ENCODE measurements around the gene SLC22A7.

SLC22A7 gene

GRCh38 chr6:43280234-43280633, 17.8 kb upstream of the SLC22A7 start:
- no peak for DNase-seq (ENCODE audit: low read depth, low spot score)
- H3K4me3 ChIP-seq (ENCODE audit: low read length): no peak overlapping the region

GRCh38 chr6:43282060-43282459, 16.0 kb upstream of the SLC22A7 start:
- DNase-seq (ENCODE audit: low read depth, low spot score): no peak
- no peak overlapping the region for H3K4me3 ChIP-seq (ENCODE audit: low read length)

GRCh38 chr6:43282636-43283513, 15.2 kb upstream of the SLC22A7 start:
- no peak for DNase-seq (ENCODE audit: low read depth, low spot score)
- no peak overlapping the region for H3K4me3 ChIP-seq (ENCODE audit: low read length)

GRCh38 chr6:43283514-43283901, 14.6 kb upstream of the SLC22A7 start:
- no peak for DNase-seq (ENCODE audit: low read depth, low spot score)
- no peak overlapping the region for H3K4me3 ChIP-seq (ENCODE audit: low read length)

GRCh38 chr6:43283905-43284304, 14.2 kb upstream of the SLC22A7 start:
- no peak for DNase-seq (ENCODE audit: low read depth, low spot score)
- no peak overlapping the region for H3K4me3 ChIP-seq (ENCODE audit: low read length)

- DNase-seq (ENCODE audit: low read depth, low spot score): no peak
- no peak overlapping the region for H3K4me3 ChIP-seq (ENCODE audit: low read length)
These were observed 12.9 kb upstream of the SLC22A7 start for GRCh38 chr6:43284991-43285781.

GRCh38 chr6:43285832-43286231, 12.2 kb upstream of the SLC22A7 start:
- no peak for DNase-seq (ENCODE audit: low read depth, low spot score)
- H3K4me3 ChIP-seq (ENCODE audit: low read length): no peak overlapping the region

GRCh38 chr6:43286456-43286979, 11.5 kb upstream of the SLC22A7 start:
- no peak overlapping the region for H3K4me3 ChIP-seq (ENCODE audit: low read length)
- DNase-seq (ENCODE audit: low read depth, low spot score): no peak

- no peak for DNase-seq (ENCODE audit: low read depth, low spot score)
- H3K4me3 ChIP-seq (ENCODE audit: low read length): no peak overlapping the region
These were observed 10.9 kb upstream of the SLC22A7 start for GRCh38 chr6:43286980-43287716.

GRCh38 chr6:43287717-43288679, 10.1 kb upstream of the SLC22A7 start:
- DNase-seq (ENCODE audit: low read depth, low spot score): no peak
- H3K4me3 ChIP-seq (ENCODE audit: low read length): no peak overlapping the region

- DNase-seq (ENCODE audit: low read depth, low spot score): no peak
- H3K4me3 ChIP-seq (ENCODE audit: low read length): no peak overlapping the region
These were observed 7.6 kb upstream of the SLC22A7 start for GRCh38 chr6:43290339-43290904.

GRCh38 chr6:43290905-43291355, 7.1 kb upstream of the SLC22A7 start:
- H3K4me3 ChIP-seq (ENCODE audit: low read length): no peak overlapping the region
- no peak for DNase-seq (ENCODE audit: low read depth, low spot score)

GRCh38 chr6:43291708-43292107, 6.4 kb upstream of the SLC22A7 start:
- no peak for DNase-seq (ENCODE audit: low read depth, low spot score)
- H3K4me3 ChIP-seq (ENCODE audit: low read length): no peak overlapping the region

- no peak for DNase-seq (ENCODE audit: low read depth, low spot score)
- H3K4me3 ChIP-seq (ENCODE audit: low read length): no peak overlapping the region
These were observed 5.7 kb upstream of the SLC22A7 start for GRCh38 chr6:43292341-43292740.

GRCh38 chr6:43292763-43293318, 5.2 kb upstream of the SLC22A7 start:
- H3K4me3 ChIP-seq (ENCODE audit: low read length): no peak overlapping the region
- no peak for DNase-seq (ENCODE audit: low read depth, low spot score)

GRCh38 chr6:43293698-43294097, 4.4 kb upstream of the SLC22A7 start:
- no peak overlapping the region for H3K4me3 ChIP-seq (ENCODE audit: low read length)
- no peak for DNase-seq (ENCODE audit: low read depth, low spot score)

- DNase-seq (ENCODE audit: low read depth, low spot score): no peak
- no peak overlapping the region for H3K4me3 ChIP-seq (ENCODE audit: low read length)
These were observed 3.5 kb upstream of the SLC22A7 start for GRCh38 chr6:43294536-43294935.

- DNase-seq (ENCODE audit: low read depth, low spot score): no peak
- H3K4me3 ChIP-seq (ENCODE audit: low read length): no peak overlapping the region
These were observed 2.6 kb upstream of the SLC22A7 start for GRCh38 chr6:43295456-43295855.
